ENCODE data around the gene NPHP4. TPM values are rescaled to one million over a fixed set of nuclear protein-coding genes. Genes with fewer than 3 reads are reported as not detected.

The NPHP4 gene
- total RNA-seq, 2 donors from 2014 or later, result 27.6 to 58.5 TPM

DNA sequence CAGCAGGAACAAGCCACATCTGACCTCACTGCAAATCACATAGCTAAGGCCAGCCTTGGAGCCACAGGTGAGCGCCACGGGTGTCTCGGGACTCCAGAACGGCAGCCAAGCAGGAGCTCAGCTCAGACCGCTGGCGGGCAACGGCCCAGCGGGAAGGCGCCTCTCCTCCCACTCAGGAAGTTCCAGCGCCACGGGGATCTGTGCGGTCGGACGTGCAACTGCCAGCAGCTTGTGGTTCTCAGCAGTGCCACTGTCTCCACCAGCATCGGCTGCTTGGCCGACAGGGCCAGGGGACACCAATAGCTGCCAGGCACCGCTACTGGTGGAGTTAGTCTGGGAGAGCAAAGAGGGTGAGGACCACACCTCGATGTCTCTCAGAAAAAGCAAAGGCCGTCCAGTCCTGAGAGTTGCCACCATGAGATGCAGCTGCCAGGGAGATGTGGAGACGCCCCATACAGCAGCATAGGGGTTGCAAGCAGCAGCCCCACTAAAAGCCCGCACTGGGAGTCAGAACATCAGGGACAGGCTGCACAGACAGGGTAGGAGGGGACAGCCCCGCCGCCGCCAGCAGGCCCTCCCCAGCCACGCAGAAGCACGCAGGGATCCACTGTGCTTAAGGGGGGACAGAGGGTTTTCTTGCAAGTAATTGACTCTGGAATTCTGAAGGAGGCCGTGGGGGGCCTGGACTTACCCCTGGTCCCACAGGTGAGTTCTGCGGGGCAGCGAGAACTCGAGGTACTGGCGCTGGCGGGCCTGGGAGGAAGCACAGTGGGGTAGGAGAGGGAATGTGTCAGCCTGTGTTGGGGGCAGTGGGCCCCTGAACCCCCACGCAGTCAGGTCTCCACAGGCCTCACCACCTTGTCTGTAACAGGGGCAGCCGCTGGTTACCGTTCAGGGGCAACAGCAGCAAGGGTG lies 83.5 kb downstream of the NPHP4 start:
- Mint-ChIP-seq H3K4me1 (ENCODE audit: low read depth in 2 of 2) (no peaks in the 10 kb centered on the region), H3K36me3 (no peaks in the 10 kb centered on the region)
- ATAC-seq, result no peak

DNA sequence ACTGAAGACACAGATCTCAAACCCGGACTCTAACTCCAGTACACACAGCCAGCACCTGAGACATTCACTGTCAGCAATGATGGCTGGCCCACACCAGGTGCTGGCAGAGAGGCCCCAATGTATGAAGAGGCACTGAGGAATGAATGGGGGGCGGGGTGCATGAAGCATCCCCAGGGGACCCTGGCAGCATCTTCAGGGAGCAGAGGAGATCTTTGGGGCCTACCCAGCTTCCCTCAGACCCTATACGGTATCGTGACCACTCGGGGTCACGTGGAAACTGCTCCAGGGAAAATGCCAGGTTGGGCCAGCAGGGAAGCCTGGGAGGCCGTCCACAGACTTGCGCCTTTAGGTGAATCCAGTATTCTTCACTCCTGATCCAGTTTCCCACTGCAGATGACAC lies 84.3 kb downstream of the NPHP4 start:
- ATAC-seq (no peak), DNase-seq (ENCODE audit: low spot score) (no peak)
- H3K27me3 Mint-ChIP-seq, result no peaks in the 10 kb centered on the region
- no peaks in the 10 kb centered on the region for H3K36me3 Mint-ChIP-seq
- H3K27ac Mint-ChIP-seq, result no peak overlapping the region
- no peaks in the 10 kb centered on the region for H3K4me1 Mint-ChIP-seq (ENCODE audit: low read depth in 2 of 2)
- no peak overlapping the region for H3K4me3 Mint-ChIP-seq
- no peaks in the 10 kb centered on the region for H3K9me3 Mint-ChIP-seq

More for the DNA sequence above, 83.5 kb downstream of the NPHP4 start:
- DNase-seq (ENCODE audit: low spot score), result no peak
- Mint-ChIP-seq H3K27me3 (no peaks in the 10 kb centered on the region), H3K9me3 (no peaks in the 10 kb centered on the region), H3K4me3 (no peak overlapping the region), H3K27ac (no peak overlapping the region)

DNA sequence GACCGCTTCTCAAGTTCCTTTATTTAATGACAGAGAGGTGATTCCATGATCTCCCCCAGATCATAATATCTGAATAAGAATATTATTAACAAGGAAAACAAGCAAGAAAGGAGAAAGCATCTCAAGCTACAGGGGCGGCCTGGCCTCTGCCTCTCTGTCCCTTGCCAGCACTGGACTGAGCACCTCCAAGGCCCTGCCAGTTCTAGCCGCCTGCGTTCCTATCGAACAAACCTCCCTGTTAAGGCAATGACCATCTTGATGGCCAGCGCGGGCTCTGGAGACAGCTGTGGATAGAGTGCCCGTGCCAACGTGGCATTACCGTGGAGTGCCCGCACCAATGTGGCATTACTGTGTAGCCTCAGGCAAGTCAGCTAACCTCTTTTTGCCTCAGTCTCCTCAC lies 84.8 kb downstream of the NPHP4 start:
- H3K27me3 Mint-ChIP-seq, result no peaks in the 10 kb centered on the region
- no peak for ATAC-seq
- H3K9me3 Mint-ChIP-seq, result no peaks in the 10 kb centered on the region
- no peaks in the 10 kb centered on the region for H3K36me3 Mint-ChIP-seq
- no peak overlapping the region for H3K4me3 Mint-ChIP-seq
- no peak for DNase-seq (ENCODE audit: low spot score)
- peaks cover under 1 to 3% of the 10 kb centered on the region in 2 donors for H3K4me1 Mint-ChIP-seq (ENCODE audit: low read depth in 2 of 2)
- H3K27ac Mint-ChIP-seq, result no peak overlapping the region

GRCh38 chr1:5906966-5907365 lies 85.3 kb downstream of the NPHP4 start:
- no peak for DNase-seq (ENCODE audit: low spot score)
- ATAC-seq, result no peak
- H3K27me3 Mint-ChIP-seq, result no peaks in the 10 kb centered on the region

GRCh38 chr1:5906116-5906515 lies 86.1 kb downstream of the NPHP4 start:
- Mint-ChIP-seq H3K27me3 (no peaks in the 10 kb centered on the region), H3K9me3 (no peaks in the 10 kb centered on the region), H3K36me3 (no peaks in the 10 kb centered on the region), H3K4me1 (ENCODE audit: low read depth in 2 of 2) (peaks cover 7 to 9% of the 10 kb centered on the region in 2 donors), H3K27ac (no peak overlapping the region), H3K4me3 (no peak overlapping the region)
- DNase-seq (ENCODE audit: low spot score), result no peak
- no peak for ATAC-seq

More at GRCh38 chr1:5906966-5907365, 85.3 kb downstream of the NPHP4 start:
- H3K36me3 Mint-ChIP-seq, result no peaks in the 10 kb centered on the region
- H3K9me3 Mint-ChIP-seq, result no peaks in the 10 kb centered on the region
- H3K4me1 Mint-ChIP-seq (ENCODE audit: low read depth in 2 of 2), result peaks cover 4 to 7% of the 10 kb centered on the region in 2 donors
- no peak overlapping the region for H3K27ac Mint-ChIP-seq
- H3K4me3 Mint-ChIP-seq, result no peak overlapping the region

DNA sequence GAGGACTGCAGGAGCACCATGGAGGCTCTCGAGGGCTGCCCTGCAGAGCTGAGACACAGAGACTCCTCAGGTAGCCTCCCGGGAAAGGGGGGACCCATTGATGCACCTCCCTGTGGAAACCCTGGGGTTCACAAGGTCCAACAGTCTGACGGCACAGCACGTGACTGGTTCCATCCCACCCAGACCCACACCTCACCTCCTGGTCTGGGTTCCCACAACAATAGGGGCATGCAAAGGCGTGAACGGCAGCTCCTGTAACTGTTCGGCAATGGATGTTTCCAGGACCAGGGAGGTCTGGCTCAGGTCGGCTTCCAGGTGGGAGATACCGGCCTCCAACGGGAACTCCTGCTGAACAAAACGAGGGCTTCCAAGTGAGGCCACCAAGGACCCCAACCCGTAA lies 86.8 kb downstream of the NPHP4 start:
- no peaks in the 10 kb centered on the region for H3K9me3 Mint-ChIP-seq
- H3K4me1 Mint-ChIP-seq (ENCODE audit: low read depth in 2 of 2), result peaks cover 7 to 9% of the 10 kb centered on the region in 2 donors
- no peaks in the 10 kb centered on the region for H3K27me3 Mint-ChIP-seq

DNA sequence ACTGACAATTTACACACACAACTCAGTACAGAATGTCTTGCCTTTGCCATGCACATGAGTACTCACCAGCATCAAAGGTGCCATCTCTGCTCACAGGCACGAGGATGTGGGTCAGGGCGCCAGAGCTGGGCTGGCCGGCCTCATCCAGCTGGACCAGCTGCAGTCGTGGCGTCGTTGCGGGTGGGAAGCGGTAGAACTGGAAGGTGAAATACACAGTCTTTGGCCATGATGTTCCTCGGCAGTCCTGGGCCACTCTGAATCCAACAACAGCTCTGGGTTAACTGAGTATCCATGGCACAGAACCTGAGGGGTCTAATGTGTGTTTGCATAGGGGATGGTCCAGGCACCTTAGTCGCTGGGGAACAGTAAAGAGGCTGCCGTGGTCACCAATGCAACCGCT lies 87.7 kb downstream of the NPHP4 start:
- H3K27ac Mint-ChIP-seq, result no peak overlapping the region
- no peaks in the 10 kb centered on the region for H3K27me3 Mint-ChIP-seq
- no peak for DNase-seq (ENCODE audit: low spot score)
- H3K9me3 Mint-ChIP-seq, result no peaks in the 10 kb centered on the region
- ATAC-seq, result no peak
- H3K36me3 Mint-ChIP-seq, result peaks cover 7% of the 10 kb centered on the region
- H3K4me3 Mint-ChIP-seq, result no peak overlapping the region
- H3K4me1 Mint-ChIP-seq (ENCODE audit: low read depth in 2 of 2), result peaks cover 7 to 9% of the 10 kb centered on the region in 2 donors

More for the DNA sequence above, 86.8 kb downstream of the NPHP4 start:
- no peak overlapping the region for H3K27ac Mint-ChIP-seq
- no peak overlapping the region for H3K4me3 Mint-ChIP-seq
- no peaks in the 10 kb centered on the region for H3K36me3 Mint-ChIP-seq
- ATAC-seq, result no peak
- DNase-seq (ENCODE audit: low spot score), result no peak

- Mint-ChIP-seq H3K4me1 (ENCODE audit: low read depth in 2 of 2) (peaks cover 7 to 9% of the 10 kb centered on the region in 2 donors), H3K27ac (no peak overlapping the region), H3K4me3 (no peak overlapping the region), H3K27me3 (no peaks in the 10 kb centered on the region), H3K9me3 (no peaks in the 10 kb centered on the region), H3K36me3 (peaks cover 8% of the 10 kb centered on the region)
- DNase-seq (ENCODE audit: low spot score) (no peak), ATAC-seq (no peak)
Observed at GRCh38 chr1:5903680-5904079, 88.5 kb downstream of the NPHP4 start.

- H3K9me3 Mint-ChIP-seq, result no peaks in the 10 kb centered on the region
- H3K27me3 Mint-ChIP-seq, result no peaks in the 10 kb centered on the region
- peaks cover 7 to 9% of the 10 kb centered on the region in 2 donors for H3K4me1 Mint-ChIP-seq (ENCODE audit: low read depth in 2 of 2)
- DNase-seq (ENCODE audit: low spot score) (no peak), ATAC-seq (no peak)
- H3K4me3 Mint-ChIP-seq, result no peak overlapping the region
- no peak overlapping the region for H3K27ac Mint-ChIP-seq
- peaks cover 9% of the 10 kb centered on the region for H3K36me3 Mint-ChIP-seq
Observed at GRCh38 chr1:5903031-5903430, 89.2 kb downstream of the NPHP4 start.

DNA sequence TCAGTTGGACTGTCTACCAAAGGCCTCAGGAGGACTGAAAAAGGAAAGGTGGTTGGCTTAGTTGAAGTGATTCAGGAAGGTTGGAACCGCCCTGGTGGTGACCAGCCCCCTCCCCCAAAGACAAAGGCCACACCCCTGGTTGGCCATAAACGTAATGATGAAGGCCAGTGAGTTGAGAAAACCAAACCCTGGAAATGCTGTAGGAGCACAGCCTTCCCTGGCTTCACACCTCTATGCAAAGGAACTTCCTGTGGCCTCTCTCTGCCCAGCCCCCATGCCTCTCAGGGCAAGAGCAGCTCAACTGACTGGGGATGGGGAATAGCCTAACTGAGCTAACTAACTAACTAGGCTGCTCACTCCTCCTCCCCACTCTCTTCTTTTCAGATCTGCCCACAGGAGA lies 90.4 kb downstream of the NPHP4 start:
- Mint-ChIP-seq H3K27ac (no peak overlapping the region), H3K27me3 (no peaks in the 10 kb centered on the region), H3K4me1 (ENCODE audit: low read depth in 2 of 2) (peaks cover 7 to 9% of the 10 kb centered on the region in 2 donors), H3K9me3 (no peaks in the 10 kb centered on the region), H3K4me3 (no peak overlapping the region), H3K36me3 (peaks cover 15% of the 10 kb centered on the region)
- ATAC-seq (no peak), DNase-seq (ENCODE audit: low spot score) (no peak)

GRCh38 chr1:5901150-5901549 lies 91.1 kb downstream of the NPHP4 start:
- Mint-ChIP-seq H3K4me3 (no peak overlapping the region), H3K36me3 (peaks cover 15% of the 10 kb centered on the region), H3K27me3 (no peaks in the 10 kb centered on the region), H3K27ac (no peak overlapping the region), H3K9me3 (no peaks in the 10 kb centered on the region), H3K4me1 (ENCODE audit: low read depth in 2 of 2) (peaks cover 7 to 9% of the 10 kb centered on the region in 2 donors)
- no peak for DNase-seq (ENCODE audit: low spot score)
- ATAC-seq, result no peak

- DNase-seq (ENCODE audit: low spot score) (no peak), ATAC-seq (no peak)
- H3K4me1 Mint-ChIP-seq (ENCODE audit: low read depth in 2 of 2), result peaks cover 7 to 9% of the 10 kb centered on the region in 2 donors
- no peak overlapping the region for H3K27ac Mint-ChIP-seq
- no peak overlapping the region for H3K4me3 Mint-ChIP-seq
- peaks cover 15% of the 10 kb centered on the region for H3K36me3 Mint-ChIP-seq
- no peaks in the 10 kb centered on the region for H3K9me3 Mint-ChIP-seq
- no peaks in the 10 kb centered on the region for H3K27me3 Mint-ChIP-seq
Observed at GRCh38 chr1:5898266-5898665, 94.0 kb downstream of the NPHP4 start.

GRCh38 chr1:5896706-5897660 lies 95.2 kb downstream of the NPHP4 start:
- H3K27ac Mint-ChIP-seq, result no peak overlapping the region
- H3K36me3 Mint-ChIP-seq, result peaks cover 15% of the 10 kb centered on the region
- no peak for ATAC-seq
- DNase-seq (ENCODE audit: low spot score), result no peak
- H3K4me1 Mint-ChIP-seq (ENCODE audit: low read depth in 2 of 2), result peaks cover 0 to 4% of the 10 kb centered on the region in 2 donors
- no peaks in the 10 kb centered on the region for H3K9me3 Mint-ChIP-seq
- no peak overlapping the region for H3K4me3 Mint-ChIP-seq
- no peaks in the 10 kb centered on the region for H3K27me3 Mint-ChIP-seq
